CD1c-positive myeloid dendritic cell (primary cell): ENCODE data around the gene FMNL2.

Source experiments
- DNase-seq: peaks from one replicate; pipeline ENCODE4 v3.0.0-alpha.2; 2016; ENCODE audit errors: extremely low spot score

Gene FMNL2

GRCh38 chr2:152555048-152555447 is 220.1 kb downstream of the FMNL2 start:
- no peak for DNase-seq

- DNase-seq, result no peak
Measured at GRCh38 chr2:152556506-152556905, 221.5 kb downstream of the FMNL2 start.

- DNase-seq, result no peak
Measured at GRCh38 chr2:152557273-152557888, 222.4 kb downstream of the FMNL2 start.

- no peak for DNase-seq
Measured at GRCh38 chr2:152558158-152558984, 223.4 kb downstream of the FMNL2 start.

- DNase-seq, result no peak
Measured at GRCh38 chr2:152559008-152559407, 224.0 kb downstream of the FMNL2 start.

- DNase-seq, result no peak
Measured at GRCh38 chr2:152560166-152560565, 225.2 kb downstream of the FMNL2 start.

- DNase-seq, result no peak
Measured at GRCh38 chr2:152560873-152561595, 226.1 kb downstream of the FMNL2 start.

GRCh38 chr2:152562198-152562884 is 227.4 kb downstream of the FMNL2 start:
- DNase-seq, result no peak

- DNase-seq, result no peak
Measured at GRCh38 chr2:152563764-152564163, 228.8 kb downstream of the FMNL2 start.

- DNase-seq, result no peak
Measured at GRCh38 chr2:152564754-152565551, 230.0 kb downstream of the FMNL2 start.

GRCh38 chr2:152565884-152566727 is 231.1 kb downstream of the FMNL2 start:
- no peak for DNase-seq

GRCh38 chr2:152566728-152567069 is 231.7 kb downstream of the FMNL2 start:
- peak; percentile 89 for DNase-seq

GRCh38 chr2:152568531-152568930 is 233.6 kb downstream of the FMNL2 start:
- DNase-seq, result peak; percentile 68

GRCh38 chr2:152569186-152569585 is 234.2 kb downstream of the FMNL2 start:
- no peak for DNase-seq

GRCh38 chr2:152571048-152571766 is 236.2 kb downstream of the FMNL2 start:
- DNase-seq, result no peak

GRCh38 chr2:152572031-152572430 is 237.1 kb downstream of the FMNL2 start:
- no peak for DNase-seq

GRCh38 chr2:152573168-152573567 is 238.2 kb downstream of the FMNL2 start:
- peak; percentile 93 for DNase-seq

- no peak for DNase-seq
Measured at GRCh38 chr2:152577579-152577978, 242.6 kb downstream of the FMNL2 start.

- no peak for DNase-seq
Measured at GRCh38 chr2:152578573-152578972, 243.6 kb downstream of the FMNL2 start.

- DNase-seq, result no peak
Measured at GRCh38 chr2:152580714-152581113, 245.7 kb downstream of the FMNL2 start.
